Measurements from ENCODE around the gene PRKRIP1.
"Not testable (repeated sequence)": the region's sequence is repeated elsewhere in the genome, so short reads cannot be mapped to it uniquely, and the experiment has no call there.

The PRKRIP1 gene

GRCh38 chr7:102376964-102377466 lies 19.1 kb upstream of the PRKRIP1 start:
- H3K36me3 ChIP-seq (ENCODE audit: control insufficient read depth in 2 of 2, insufficient read depth in 1 of 2, low read length in 2 of 2), result peaks cover 25 to 31% of the 10 kb centered on the region in 2 experiments
- ChIA-PET CTCF (no interaction called here), POLR2A (interaction anchor here (0.6 kb wide), 1 partner anchor 1292 kb away, joined by 5 read pairs; no protein-coding TSS in a partner anchor)
- TF ChIP-seq, protein P1, sequence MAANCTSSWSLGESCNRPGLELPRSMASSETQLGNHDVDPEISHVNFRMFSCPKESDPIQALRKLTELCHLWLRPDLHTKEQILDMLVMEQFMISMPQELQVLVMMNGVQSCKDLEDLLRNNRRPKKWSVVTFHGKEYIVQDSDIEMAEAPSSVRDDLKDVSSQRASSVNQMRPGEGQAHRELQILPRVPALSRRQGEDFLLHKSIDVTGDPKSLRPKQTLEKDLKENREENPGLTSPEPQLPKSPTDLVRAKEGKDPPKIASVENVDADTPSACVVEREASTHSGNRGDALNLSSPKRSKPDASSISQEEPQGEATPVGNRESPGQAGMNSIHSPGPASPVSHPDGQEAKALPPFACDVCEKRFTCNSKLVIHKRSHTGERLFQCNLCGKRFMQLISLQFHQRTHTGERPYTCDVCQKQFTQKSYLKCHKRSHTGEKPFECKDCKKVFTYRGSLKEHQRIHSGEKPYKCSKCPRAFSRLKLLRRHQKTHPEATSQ (tag by site-specific recombination; IDR thresholded peaks at IDR 0.05), result no peak
- TF ChIP-seq ZNF335 (tag by site-specific recombination; conservative IDR thresholded peaks at IDR 0.05) (no peak), ZNF558 (tag by site-specific recombination; IDR thresholded peaks at IDR 0.05) (no peak), ZNF580 (tag by site-specific recombination; IDR thresholded peaks at IDR 0.05) (no peak), ZNF664 (tag by site-specific recombination; IDR thresholded peaks at IDR 0.05) (no peak), MYNN (tag by site-specific recombination; IDR thresholded peaks at IDR 0.05; ENCODE audit: borderline replicate concordance) (no peak), ZNF529 (tag by site-specific recombination; IDR thresholded peaks at IDR 0.05; ENCODE audit: insufficient replicate concordance) (no peak), ZNF561 (tag by site-specific recombination; IDR thresholded peaks at IDR 0.05; ENCODE audit: borderline replicate concordance) (no peak), ZNF621 (tag by site-specific recombination; IDR thresholded peaks at IDR 0.05) (no peak), ZNF768 (tag by site-specific recombination; IDR thresholded peaks at IDR 0.05) (no peak), ZNF704 (tag by site-specific recombination; IDR thresholded peaks at IDR 0.05) (no peak), ZNF404 (tag by site-specific recombination; IDR thresholded peaks at IDR 0.05) (no peak), ZNF843 (tag by site-specific recombination; IDR thresholded peaks at IDR 0.05) (no peak), ZNF157 (tag by site-specific recombination; IDR thresholded peaks at IDR 0.05) (no peak), ZNF600 (tag by site-specific recombination; IDR thresholded peaks at IDR 0.05) (no peak)
- TF ChIP-seq, protein P2, sequence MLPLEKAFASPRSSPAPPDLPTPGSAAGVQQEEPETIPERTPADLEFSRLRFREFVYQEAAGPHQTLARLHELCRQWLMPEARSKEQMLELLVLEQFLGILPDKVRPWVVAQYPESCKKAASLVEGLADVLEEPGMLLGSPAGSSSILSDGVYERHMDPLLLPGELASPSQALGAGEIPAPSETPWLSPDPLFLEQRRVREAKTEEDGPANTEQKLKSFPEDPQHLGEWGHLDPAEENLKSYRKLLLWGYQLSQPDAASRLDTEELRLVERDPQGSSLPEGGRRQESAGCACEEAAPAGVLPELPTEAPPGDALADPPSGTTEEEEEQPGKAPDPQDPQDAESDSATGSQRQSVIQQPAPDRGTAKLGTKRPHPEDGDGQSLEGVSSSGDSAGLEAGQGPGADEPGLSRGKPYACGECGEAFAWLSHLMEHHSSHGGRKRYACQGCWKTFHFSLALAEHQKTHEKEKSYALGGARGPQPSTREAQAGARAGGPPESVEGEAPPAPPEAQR (tag by site-specific recombination; IDR thresholded peaks at IDR 0.05), result no peak
- H3K4me3 ChIP-seq (ENCODE audit: low read depth, low read length), result no peak overlapping the region
- no peaks in the 10 kb centered on the region for H3K9me3 ChIP-seq (ENCODE audit: control insufficient read depth, insufficient read depth, low read depth, low read length)
- no peaks in the 10 kb centered on the region for H3K4me1 ChIP-seq (ENCODE audit: control insufficient read depth, insufficient read depth, low read length)
- H3K27ac ChIP-seq (ENCODE audit: extremely low read depth, low read depth, low read length), result no peak overlapping the region

DNA sequence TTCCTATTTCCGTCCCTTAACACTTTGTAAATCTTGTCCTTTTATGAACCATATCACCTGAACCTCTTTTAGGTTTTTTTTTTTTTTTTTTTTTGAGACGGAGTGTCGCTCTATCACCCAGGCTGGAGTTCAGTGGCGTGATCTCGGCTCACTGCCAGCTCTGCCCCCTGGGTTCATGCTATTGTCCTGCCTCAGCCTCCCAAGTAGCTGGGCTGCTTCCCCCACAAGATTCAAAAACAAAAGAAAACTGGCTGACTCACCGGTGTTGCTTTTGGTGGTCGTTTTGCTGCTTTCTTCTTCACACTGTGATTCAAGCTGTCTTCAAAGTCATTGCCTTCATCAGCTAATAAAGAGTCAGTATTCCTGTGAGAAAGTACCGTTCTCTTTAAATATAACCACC lies 15.3 kb upstream of the PRKRIP1 start:
- POLR2A ChIA-PET, result interaction anchor here (0.6 to 1.0 kb wide), 2 partner anchors 37 to 53 kb away, joined by 5 to 7 read pairs; no protein-coding TSS in a partner anchor
- H3K27ac ChIP-seq (ENCODE audit: extremely low read depth, low read depth, low read length); H3K4me3 ChIP-seq (ENCODE audit: low read depth, low read length); H3K9me3 ChIP-seq (ENCODE audit: control insufficient read depth, insufficient read depth, low read depth, low read length); H3K4me1 ChIP-seq (ENCODE audit: control insufficient read depth, insufficient read depth, low read length): not testable (repeated sequence)
- CTCF ChIA-PET, result interaction anchor here (0.7 kb wide), 1 partner anchor 12 kb away, joined by 3 read pairs; no protein-coding TSS in a partner anchor
- peaks cover 31 to 37% of the 10 kb centered on the region in 2 experiments for H3K36me3 ChIP-seq (ENCODE audit: control insufficient read depth in 2 of 2, insufficient read depth in 1 of 2, low read length in 2 of 2)

DNA sequence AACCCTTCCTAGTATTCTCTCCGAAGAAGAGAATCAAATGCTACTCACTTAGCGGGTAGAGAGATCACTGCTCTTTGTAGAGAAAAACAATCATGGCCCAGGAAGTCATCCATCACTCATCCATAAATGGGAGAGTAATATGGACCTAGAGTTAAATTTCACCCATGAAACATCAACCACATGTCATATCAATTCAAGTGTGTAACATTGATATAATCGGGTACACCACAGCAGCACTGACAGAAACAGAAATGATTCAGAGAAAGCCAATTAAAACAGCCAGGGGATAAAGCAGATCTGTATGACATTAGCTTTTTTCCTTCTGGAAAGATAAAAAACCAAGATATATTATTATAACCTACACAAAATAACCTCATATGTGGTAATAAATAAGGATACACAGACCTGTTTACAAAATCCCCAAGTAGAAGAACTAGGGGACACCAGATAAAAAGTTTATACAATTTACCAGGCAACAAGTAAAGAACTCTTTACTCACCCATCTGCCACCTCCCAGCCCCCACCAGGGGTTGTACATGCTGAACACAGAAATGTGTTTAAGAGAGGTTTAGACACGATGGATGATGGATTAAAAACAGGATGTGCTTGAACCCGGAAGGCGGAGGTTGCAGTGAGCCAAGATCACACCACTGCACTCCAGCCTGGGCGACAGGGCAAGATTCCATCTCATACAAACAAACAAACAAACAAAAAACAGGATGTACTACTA lies 14.3 kb upstream of the PRKRIP1 start:
- H3K27ac ChIP-seq (ENCODE audit: extremely low read depth, low read depth, low read length); H3K4me1 ChIP-seq (ENCODE audit: control insufficient read depth, insufficient read depth, low read length); H3K9me3 ChIP-seq (ENCODE audit: control insufficient read depth, insufficient read depth, low read depth, low read length); POLR2A ChIA-PET; H3K4me3 ChIP-seq (ENCODE audit: low read depth, low read length): not testable (repeated sequence)
- CTCF ChIA-PET, result interaction anchor here (0.6 to 0.7 kb wide), 2 partner anchors 8 to 11 kb away, joined by 3 read pairs; no protein-coding TSS in a partner anchor
- H3K36me3 ChIP-seq (ENCODE audit: control insufficient read depth in 2 of 2, insufficient read depth in 1 of 2, low read length in 2 of 2), result peaks cover 39 to 40% of the 10 kb centered on the region in 2 experiments
